ENCODE data around the gene ARCN1.

DNA sequence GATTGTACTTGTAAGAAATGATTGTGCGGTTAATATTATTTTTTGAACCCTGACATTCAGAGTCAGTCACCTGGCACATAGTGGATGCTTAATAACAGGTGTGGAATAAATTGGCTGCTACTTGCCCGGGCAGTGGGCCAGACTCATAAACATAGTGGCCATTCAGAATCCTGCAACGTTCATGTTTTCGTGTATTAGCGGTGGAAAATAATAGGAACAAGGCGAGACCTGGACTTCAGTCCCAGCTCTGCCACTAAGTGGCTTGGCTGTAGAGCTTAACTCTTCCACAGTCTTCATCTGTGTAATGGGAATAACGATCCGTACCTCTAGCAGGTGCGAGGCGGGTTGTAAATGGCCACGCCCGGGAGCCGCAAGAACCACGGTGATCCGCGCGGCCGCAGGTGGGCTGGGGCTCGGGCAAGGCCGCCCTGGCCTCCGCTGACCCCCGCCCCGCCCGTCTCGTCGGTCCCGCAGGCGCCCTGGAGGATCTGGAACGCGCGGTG, 42.0 kb upstream of the ARCN1 start:
- TF ChIP-seq, protein P1, sequence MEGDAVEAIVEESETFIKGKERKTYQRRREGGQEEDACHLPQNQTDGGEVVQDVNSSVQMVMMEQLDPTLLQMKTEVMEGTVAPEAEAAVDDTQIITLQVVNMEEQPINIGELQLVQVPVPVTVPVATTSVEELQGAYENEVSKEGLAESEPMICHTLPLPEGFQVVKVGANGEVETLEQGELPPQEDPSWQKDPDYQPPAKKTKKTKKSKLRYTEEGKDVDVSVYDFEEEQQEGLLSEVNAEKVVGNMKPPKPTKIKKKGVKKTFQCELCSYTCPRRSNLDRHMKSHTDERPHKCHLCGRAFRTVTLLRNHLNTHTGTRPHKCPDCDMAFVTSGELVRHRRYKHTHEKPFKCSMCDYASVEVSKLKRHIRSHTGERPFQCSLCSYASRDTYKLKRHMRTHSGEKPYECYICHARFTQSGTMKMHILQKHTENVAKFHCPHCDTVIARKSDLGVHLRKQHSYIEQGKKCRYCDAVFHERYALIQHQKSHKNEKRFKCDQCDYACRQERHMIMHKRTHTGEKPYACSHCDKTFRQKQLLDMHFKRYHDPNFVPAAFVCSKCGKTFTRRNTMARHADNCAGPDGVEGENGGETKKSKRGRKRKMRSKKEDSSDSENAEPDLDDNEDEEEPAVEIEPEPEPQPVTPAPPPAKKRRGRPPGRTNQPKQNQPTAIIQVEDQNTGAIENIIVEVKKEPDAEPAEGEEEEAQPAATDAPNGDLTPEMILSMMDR (IDR thresholded peaks at IDR 0.05; ENCODE audit: extremely low read depth in 1 of 2, insufficient read depth in 1 of 2, low read depth in 1 of 2, low read length in 2 of 2): no peak
- no peak for TF ChIP-seq EZH2 (IDR thresholded peaks at IDR 0.05; ENCODE audit: borderline replicate concordance, low read depth, low read length, severe bottlenecking)

All from endothelial cell of umbilical vein (primary cell).